GM23338 (cell line): ENCODE measurements around the gene EHD4.

Experiments
- CREB1 ChIP-seq: fragments of 250-450 bp; sonication (Bioruptor Pico); IDR thresholded peaks from 2 replicates; pipeline ENCODE4 v1.5.0; 2020; ENCODE audit warnings: low read depth, mild to moderate bottlenecking, moderate library complexity
- EZH2 ChIP-seq: fragments of 200-600 bp; sonication (generic); IDR thresholded peaks from one replicate; pipeline ENCODE4 v1.8.0; 2017; ENCODE audit warnings: antibody characterized with exemption, mild to moderate bottlenecking, low read depth; ENCODE audit not compliant: unreplicated experiment
- EZH2phosphoT487 ChIP-seq: fragments of 200-600 bp; sonication (generic); IDR thresholded peaks from one replicate; pipeline ENCODE4 v1.8.1; 2018; ENCODE audit warnings: antibody characterized with exemption; ENCODE audit not compliant: unreplicated experiment
- JUNB ChIP-seq: IDR thresholded peaks from one replicate; pipeline ENCODE4 v1.6.1; 2016; ENCODE audit warnings: antibody characterized with exemption; ENCODE audit not compliant: unreplicated experiment
- NANOG ChIP-seq: IDR thresholded peaks from 2 replicates; pipeline ENCODE4 v1.6.1; 2016; ENCODE audit warnings: antibody characterized with exemption, borderline replicate concordance
- POLR2AphosphoS5 ChIP-seq: IDR thresholded peaks from 2 replicates; pipeline ENCODE4 v1.6.1; 2016; ENCODE audit warnings: antibody characterized with exemption, low read depth
- STAT1 ChIP-seq: IDR thresholded peaks from one replicate; pipeline ENCODE4 v1.6.1; 2016; ENCODE audit warnings: antibody characterized with exemption; ENCODE audit not compliant: unreplicated experiment
- ZNF114 ChIP-seq: fragments of 250-450 bp; sonication (Bioruptor Pico); IDR thresholded peaks from 2 replicates; pipeline ENCODE4 v1.5.0; 2020; ENCODE audit warnings: mild to moderate bottlenecking, moderate library complexity
- TF ChIP-seq, protein P1 (sequence below), 2 experiments: fragments of 200-600 bp in 1 of 2; sonication (generic) in 1 of 2; conservative IDR thresholded peaks; 2 replicates each; pipeline versions ENCODE4 v1.5.1 to v1.6.1; 2016 to 2017; ENCODE audit warnings: antibody characterized with exemption in 2 of 2, low read depth in 2 of 2, mild to moderate bottlenecking in 2 of 2, moderate library complexity in 1 of 2
- TF ChIP-seq, protein P2 (sequence below): IDR thresholded peaks from one replicate; pipeline ENCODE4 v1.6.1; 2018; ENCODE audit warnings: antibody characterized with exemption; ENCODE audit not compliant: unreplicated experiment
- TF ChIP-seq, protein P3 (sequence below): IDR thresholded peaks from 2 replicates; pipeline ENCODE4 v1.6.1; 2016; ENCODE audit warnings: antibody characterized with exemption
- TF ChIP-seq, protein P4 (sequence below): fragments of 250-450 bp; sonication (Bioruptor Pico); IDR thresholded peaks from 2 replicates; pipeline ENCODE4 v1.5.0; 2020; ENCODE audit warnings: mild to moderate bottlenecking, moderate library complexity

DNA sequence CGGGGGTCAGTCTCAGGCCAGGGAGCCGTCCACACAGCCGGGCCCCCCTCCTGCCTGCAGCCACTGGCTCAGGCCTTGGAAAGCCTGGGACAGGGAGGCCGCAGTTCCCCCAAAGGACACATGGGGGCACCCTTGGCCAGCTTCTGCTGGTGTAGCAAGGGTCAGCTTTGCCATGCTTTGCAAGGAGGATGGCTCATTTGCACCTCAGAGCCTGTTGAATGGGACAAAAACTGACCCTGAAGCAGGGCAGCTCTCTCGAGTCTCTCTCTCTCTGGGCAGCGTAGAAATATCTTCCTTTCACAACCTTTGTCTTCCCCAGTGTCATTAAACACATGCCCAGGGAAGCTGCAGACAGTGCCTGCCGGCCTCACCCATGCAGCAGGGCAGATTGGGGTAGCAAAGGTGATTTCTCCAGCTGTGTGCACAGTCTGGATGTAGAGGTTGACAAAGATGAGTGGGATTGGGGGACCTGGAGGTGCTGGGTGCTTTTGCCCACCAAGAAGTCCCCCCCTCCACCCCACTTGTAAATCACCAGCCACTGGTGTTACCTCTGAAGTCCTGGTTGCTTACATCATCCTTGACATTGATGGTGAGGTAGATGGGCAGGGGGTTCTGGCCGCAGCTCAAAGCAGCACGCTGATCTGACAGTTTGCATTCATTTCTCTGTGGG, 17.4 kb upstream of the EHD4 start:
- TF ChIP-seq, protein P1, sequence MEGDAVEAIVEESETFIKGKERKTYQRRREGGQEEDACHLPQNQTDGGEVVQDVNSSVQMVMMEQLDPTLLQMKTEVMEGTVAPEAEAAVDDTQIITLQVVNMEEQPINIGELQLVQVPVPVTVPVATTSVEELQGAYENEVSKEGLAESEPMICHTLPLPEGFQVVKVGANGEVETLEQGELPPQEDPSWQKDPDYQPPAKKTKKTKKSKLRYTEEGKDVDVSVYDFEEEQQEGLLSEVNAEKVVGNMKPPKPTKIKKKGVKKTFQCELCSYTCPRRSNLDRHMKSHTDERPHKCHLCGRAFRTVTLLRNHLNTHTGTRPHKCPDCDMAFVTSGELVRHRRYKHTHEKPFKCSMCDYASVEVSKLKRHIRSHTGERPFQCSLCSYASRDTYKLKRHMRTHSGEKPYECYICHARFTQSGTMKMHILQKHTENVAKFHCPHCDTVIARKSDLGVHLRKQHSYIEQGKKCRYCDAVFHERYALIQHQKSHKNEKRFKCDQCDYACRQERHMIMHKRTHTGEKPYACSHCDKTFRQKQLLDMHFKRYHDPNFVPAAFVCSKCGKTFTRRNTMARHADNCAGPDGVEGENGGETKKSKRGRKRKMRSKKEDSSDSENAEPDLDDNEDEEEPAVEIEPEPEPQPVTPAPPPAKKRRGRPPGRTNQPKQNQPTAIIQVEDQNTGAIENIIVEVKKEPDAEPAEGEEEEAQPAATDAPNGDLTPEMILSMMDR (conservative IDR thresholded peaks at IDR 0.05; ENCODE audit: low read depth in 2 of 2) = peak; percentile 91 to 100
- no peak for TF ChIP-seq EZH2
- TF ChIP-seq POLR2AphosphoS5 = no peak
- no peak for TF ChIP-seq CREB1
- TF ChIP-seq, protein P2, sequence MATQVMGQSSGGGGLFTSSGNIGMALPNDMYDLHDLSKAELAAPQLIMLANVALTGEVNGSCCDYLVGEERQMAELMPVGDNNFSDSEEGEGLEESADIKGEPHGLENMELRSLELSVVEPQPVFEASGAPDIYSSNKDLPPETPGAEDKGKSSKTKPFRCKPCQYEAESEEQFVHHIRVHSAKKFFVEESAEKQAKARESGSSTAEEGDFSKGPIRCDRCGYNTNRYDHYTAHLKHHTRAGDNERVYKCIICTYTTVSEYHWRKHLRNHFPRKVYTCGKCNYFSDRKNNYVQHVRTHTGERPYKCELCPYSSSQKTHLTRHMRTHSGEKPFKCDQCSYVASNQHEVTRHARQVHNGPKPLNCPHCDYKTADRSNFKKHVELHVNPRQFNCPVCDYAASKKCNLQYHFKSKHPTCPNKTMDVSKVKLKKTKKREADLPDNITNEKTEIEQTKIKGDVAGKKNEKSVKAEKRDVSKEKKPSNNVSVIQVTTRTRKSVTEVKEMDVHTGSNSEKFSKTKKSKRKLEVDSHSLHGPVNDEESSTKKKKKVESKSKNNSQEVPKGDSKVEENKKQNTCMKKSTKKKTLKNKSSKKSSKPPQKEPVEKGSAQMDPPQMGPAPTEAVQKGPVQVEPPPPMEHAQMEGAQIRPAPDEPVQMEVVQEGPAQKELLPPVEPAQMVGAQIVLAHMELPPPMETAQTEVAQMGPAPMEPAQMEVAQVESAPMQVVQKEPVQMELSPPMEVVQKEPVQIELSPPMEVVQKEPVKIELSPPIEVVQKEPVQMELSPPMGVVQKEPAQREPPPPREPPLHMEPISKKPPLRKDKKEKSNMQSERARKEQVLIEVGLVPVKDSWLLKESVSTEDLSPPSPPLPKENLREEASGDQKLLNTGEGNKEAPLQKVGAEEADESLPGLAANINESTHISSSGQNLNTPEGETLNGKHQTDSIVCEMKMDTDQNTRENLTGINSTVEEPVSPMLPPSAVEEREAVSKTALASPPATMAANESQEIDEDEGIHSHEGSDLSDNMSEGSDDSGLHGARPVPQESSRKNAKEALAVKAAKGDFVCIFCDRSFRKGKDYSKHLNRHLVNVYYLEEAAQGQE = no peak
- no peak for TF ChIP-seq EZH2phosphoT487
- TF ChIP-seq STAT1 = no peak
- TF ChIP-seq ZNF114 (CRISPR knock-in tag) = no peak
- TF ChIP-seq, protein P3, sequence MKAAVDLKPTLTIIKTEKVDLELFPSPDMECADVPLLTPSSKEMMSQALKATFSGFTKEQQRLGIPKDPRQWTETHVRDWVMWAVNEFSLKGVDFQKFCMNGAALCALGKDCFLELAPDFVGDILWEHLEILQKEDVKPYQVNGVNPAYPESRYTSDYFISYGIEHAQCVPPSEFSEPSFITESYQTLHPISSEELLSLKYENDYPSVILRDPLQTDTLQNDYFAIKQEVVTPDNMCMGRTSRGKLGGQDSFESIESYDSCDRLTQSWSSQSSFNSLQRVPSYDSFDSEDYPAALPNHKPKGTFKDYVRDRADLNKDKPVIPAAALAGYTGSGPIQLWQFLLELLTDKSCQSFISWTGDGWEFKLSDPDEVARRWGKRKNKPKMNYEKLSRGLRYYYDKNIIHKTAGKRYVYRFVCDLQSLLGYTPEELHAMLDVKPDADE = no peak
- TF ChIP-seq JUNB = no peak
- no peak for TF ChIP-seq NANOG
- TF ChIP-seq, protein P4, sequence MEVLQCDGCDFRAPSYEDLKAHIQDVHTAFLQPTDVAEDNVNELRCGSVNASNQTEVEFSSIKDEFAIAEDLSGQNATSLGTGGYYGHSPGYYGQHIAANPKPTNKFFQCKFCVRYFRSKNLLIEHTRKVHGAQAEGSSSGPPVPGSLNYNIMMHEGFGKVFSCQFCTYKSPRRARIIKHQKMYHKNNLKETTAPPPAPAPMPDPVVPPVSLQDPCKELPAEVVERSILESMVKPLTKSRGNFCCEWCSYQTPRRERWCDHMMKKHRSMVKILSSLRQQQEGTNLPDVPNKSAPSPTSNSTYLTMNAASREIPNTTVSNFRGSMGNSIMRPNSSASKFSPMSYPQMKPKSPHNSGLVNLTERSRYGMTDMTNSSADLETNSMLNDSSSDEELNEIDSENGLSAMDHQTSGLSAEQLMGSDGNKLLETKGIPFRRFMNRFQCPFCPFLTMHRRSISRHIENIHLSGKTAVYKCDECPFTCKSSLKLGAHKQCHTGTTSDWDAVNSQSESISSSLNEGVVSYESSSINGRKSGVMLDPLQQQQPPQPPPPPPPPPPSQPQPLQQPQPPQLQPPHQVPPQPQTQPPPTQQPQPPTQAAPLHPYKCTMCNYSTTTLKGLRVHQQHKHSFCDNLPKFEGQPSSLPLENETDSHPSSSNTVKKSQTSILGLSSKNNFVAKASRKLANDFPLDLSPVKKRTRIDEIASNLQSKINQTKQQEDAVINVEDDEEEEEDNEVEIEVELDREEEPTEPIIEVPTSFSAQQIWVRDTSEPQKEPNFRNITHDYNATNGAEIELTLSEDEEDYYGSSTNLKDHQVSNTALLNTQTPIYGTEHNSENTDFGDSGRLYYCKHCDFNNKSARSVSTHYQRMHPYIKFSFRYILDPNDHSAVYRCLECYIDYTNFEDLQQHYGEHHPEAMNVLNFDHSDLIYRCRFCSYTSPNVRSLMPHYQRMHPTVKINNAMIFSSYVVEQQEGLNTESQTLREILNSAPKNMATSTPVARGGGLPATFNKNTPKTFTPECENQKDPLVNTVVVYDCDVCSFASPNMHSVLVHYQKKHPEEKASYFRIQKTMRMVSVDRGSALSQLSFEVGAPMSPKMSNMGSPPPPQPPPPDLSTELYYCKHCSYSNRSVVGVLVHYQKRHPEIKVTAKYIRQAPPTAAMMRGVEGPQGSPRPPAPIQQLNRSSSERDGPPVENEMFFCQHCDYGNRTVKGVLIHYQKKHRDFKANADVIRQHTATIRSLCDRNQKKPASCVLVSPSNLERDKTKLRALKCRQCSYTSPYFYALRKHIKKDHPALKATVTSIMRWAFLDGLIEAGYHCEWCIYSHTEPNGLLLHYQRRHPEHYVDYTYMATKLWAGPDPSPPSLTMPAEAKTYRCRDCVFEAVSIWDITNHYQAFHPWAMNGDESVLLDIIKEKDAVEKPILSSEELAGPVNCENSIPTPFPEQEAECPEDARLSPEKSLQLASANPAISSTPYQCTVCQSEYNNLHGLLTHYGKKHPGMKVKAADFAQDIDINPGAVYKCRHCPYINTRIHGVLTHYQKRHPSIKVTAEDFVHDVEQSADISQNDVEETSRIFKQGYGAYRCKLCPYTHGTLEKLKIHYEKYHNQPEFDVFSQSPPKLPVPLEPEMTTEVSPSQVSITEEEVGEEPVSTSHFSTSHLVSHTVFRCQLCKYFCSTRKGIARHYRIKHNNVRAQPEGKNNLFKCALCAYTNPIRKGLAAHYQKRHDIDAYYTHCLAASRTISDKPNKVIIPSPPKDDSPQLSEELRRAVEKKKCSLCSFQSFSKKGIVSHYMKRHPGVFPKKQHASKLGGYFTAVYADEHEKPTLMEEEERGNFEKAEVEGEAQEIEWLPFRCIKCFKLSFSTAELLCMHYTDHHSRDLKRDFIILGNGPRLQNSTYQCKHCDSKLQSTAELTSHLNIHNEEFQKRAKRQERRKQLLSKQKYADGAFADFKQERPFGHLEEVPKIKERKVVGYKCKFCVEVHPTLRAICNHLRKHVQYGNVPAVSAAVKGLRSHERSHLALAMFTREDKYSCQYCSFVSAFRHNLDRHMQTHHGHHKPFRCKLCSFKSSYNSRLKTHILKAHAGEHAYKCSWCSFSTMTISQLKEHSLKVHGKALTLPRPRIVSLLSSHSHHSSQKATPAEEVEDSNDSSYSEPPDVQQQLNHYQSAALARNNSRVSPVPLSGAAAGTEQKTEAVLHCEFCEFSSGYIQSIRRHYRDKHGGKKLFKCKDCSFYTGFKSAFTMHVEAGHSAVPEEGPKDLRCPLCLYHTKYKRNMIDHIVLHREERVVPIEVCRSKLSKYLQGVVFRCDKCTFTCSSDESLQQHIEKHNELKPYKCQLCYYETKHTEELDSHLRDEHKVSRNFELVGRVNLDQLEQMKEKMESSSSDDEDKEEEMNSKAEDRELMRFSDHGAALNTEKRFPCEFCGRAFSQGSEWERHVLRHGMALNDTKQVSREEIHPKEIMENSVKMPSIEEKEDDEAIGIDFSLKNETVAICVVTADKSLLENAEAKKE (CRISPR knock-in tag) = no peak
